Hepatocyte (in vitro differentiated cells): ENCODE measurements around the gene NXN. TPM values are rescaled to one million over a fixed set of nuclear protein-coding genes. Genes with fewer than 3 reads are reported as not detected.
"Not testable (repeated sequence)": the region's sequence is repeated elsewhere in the genome, so short reads cannot be mapped to it uniquely, and the experiment has no call there.

ENCODE experiments used
- DNase-seq: peaks from one replicate; pipeline ENCODE4 v3.0.0-alpha.2; 2016; ENCODE audit warnings: low spot score
- H2AFZ ChIP-seq: fragments of 200-600 bp; sonication (generic); 2 replicates; pipeline ENCODE4 v1.6.0; 2016; ENCODE audit warnings: antibody characterized with exemption, mild to moderate bottlenecking
- H3K27ac ChIP-seq: fragments of 200-600 bp; sonication (generic); 2 replicates; pipeline ENCODE4 v1.5.1; 2016; ENCODE audit warnings: mild to moderate bottlenecking
- H3K27me3 ChIP-seq: fragments of 200-600 bp; sonication (generic); 2 replicates; pipeline ENCODE4 v1.6.1; 2016
- H3K36me3 ChIP-seq: fragments of 200-600 bp; sonication (generic); replicated peaks from 2 replicates; pipeline ENCODE4 v1.5.1; 2016; ENCODE audit warnings: low read depth; ENCODE audit not compliant: insufficient read depth
- H3K4me1 ChIP-seq: fragments of 200-600 bp; sonication (generic); 2 replicates; pipeline ENCODE4 v1.5.1; 2016; ENCODE audit warnings: mild to moderate bottlenecking, moderate library complexity; ENCODE audit not compliant: insufficient read depth
- H3K4me2 ChIP-seq: fragments of 200-600 bp; sonication (generic); 2 replicates; pipeline ENCODE4 v1.6.0; 2016
- H3K4me3 ChIP-seq: fragments of 200-600 bp; sonication (generic); 2 replicates; pipeline ENCODE4 v1.5.1; 2016; ENCODE audit warnings: mild to moderate bottlenecking
- H3K79me2 ChIP-seq: fragments of 200-600 bp; sonication (generic); 2 replicates; pipeline ENCODE4 v1.6.0; 2017; ENCODE audit warnings: mild to moderate bottlenecking
- H3K9me2 ChIP-seq: fragments of 200-600 bp; sonication (generic); replicated peaks from 2 replicates; pipeline ENCODE4 v1.6.0; 2017; ENCODE audit warnings: mild to moderate bottlenecking; ENCODE audit not compliant: insufficient read depth
- H3K9me3 ChIP-seq: fragments of 200-600 bp; sonication (generic); 2 replicates; pipeline ENCODE4 v1.5.1; 2016; ENCODE audit warnings: low read depth, mild to moderate bottlenecking
- H4K20me1 ChIP-seq: fragments of 200-600 bp; sonication (generic); 2 replicates; pipeline ENCODE4 v1.6.0; 2016; ENCODE audit warnings: mild to moderate bottlenecking; ENCODE audit not compliant: insufficient read depth, poor library complexity, severe bottlenecking
- EZH2 ChIP-seq: fragments of 200-600 bp; sonication (generic); IDR thresholded peaks from 2 replicates; pipeline ENCODE4 v1.6.1; 2016; ENCODE audit warnings: antibody characterized with exemption, mild to moderate bottlenecking, borderline replicate concordance
- EZH2phosphoT487 ChIP-seq: fragments of 200-600 bp; sonication (generic); IDR thresholded peaks from one replicate; pipeline ENCODE4 v1.6.1; 2018; ENCODE audit warnings: antibody characterized with exemption, mild to moderate bottlenecking, low read depth, moderate library complexity; ENCODE audit not compliant: unreplicated experiment, severe bottlenecking
- WGBS: methylation state at CpG from one replicate; pipeline ENCODE4 v1.1.6; 2016; ENCODE audit warnings: low lambda C conversion rate; ENCODE audit errors: missing lambda C conversion rate; 5-methylcytosine and 5-hydroxymethylcytosine counted together
- polyA plus RNA-seq: library from polyadenylated mRNA; unstranded; fragments of >200 nt; fragmentation: Nextera tagmentation; extraction: Ambion mirVana; gene quantifications from 2 replicates; pipeline ENCODE4 v1.2.1, GENCODE V29; 2016
- total RNA-seq: library from RNA; depleted of rRNA; stranded (reverse); fragments of >200 nt; gene quantifications from 2 replicates; pipeline ENCODE4 v1.2.3, GENCODE V29; 2014
- TF ChIP-seq, protein P1 (sequence below): fragments of 200-600 bp; sonication (generic); IDR thresholded peaks from 2 replicates; pipeline ENCODE4 v1.5.1; 2016; ENCODE audit warnings: antibody characterized with exemption, mild to moderate bottlenecking; ENCODE audit not compliant: poor library complexity

Gene NXN
- total and polyA plus RNA-seq, 2 experiments from 2014 or later: 55.0 to 74.1 TPM

- Histone ChIP-seq H3K36me3 (peaks cover 5% of the 10 kb centered on the region), H3K4me1 (no peaks in the 10 kb centered on the region), H2AFZ (no peak overlapping the region), H3K79me2 (no peaks in the 10 kb centered on the region), H3K27ac (no peak overlapping the region), H3K9me3 (no peaks in the 10 kb centered on the region), H3K27me3 (no peaks in the 10 kb centered on the region), H3K4me2 (no peak overlapping the region), H4K20me1 (no peaks in the 10 kb centered on the region), H3K9me2 (no peaks in the 10 kb centered on the region), H3K4me3 (no peak overlapping the region)
- 89% methylated on average over 3 of the region's 3 CpGs for WGBS
- TF ChIP-seq, protein P1, sequence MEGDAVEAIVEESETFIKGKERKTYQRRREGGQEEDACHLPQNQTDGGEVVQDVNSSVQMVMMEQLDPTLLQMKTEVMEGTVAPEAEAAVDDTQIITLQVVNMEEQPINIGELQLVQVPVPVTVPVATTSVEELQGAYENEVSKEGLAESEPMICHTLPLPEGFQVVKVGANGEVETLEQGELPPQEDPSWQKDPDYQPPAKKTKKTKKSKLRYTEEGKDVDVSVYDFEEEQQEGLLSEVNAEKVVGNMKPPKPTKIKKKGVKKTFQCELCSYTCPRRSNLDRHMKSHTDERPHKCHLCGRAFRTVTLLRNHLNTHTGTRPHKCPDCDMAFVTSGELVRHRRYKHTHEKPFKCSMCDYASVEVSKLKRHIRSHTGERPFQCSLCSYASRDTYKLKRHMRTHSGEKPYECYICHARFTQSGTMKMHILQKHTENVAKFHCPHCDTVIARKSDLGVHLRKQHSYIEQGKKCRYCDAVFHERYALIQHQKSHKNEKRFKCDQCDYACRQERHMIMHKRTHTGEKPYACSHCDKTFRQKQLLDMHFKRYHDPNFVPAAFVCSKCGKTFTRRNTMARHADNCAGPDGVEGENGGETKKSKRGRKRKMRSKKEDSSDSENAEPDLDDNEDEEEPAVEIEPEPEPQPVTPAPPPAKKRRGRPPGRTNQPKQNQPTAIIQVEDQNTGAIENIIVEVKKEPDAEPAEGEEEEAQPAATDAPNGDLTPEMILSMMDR: no peak
- TF ChIP-seq EZH2phosphoT487 (no peak), EZH2 (no peak)
- DNase-seq: no peak
Observed at GRCh38 chr17:767076-767475, 212.5 kb downstream of the NXN start.

GRCh38 chr17:760371-760770, 219.2 kb downstream of the NXN start:
- 95% methylated on average over 9 of the region's 9 CpGs for WGBS
- TF ChIP-seq, protein P1: no peak
- TF ChIP-seq EZH2 (no peak), EZH2phosphoT487 (no peak)
- no peaks in the 10 kb centered on the region for H3K36me3 ChIP-seq

GRCh38 chr17:759964-760363, 219.6 kb downstream of the NXN start:
- 88% methylated on average over 5 of the region's 5 CpGs for WGBS
- H4K20me1 ChIP-seq: no peaks in the 10 kb centered on the region
- H3K36me3 ChIP-seq: no peaks in the 10 kb centered on the region

More at GRCh38 chr17:760371-760770, 219.2 kb downstream of the NXN start:
- Histone ChIP-seq H3K4me1 (peaks cover 6% of the 10 kb centered on the region), H3K9me2 (no peaks in the 10 kb centered on the region), H4K20me1 (no peaks in the 10 kb centered on the region), H3K79me2 (no peaks in the 10 kb centered on the region), H3K27ac (no peak overlapping the region), H3K4me3 (no peak overlapping the region), H3K27me3 (no peaks in the 10 kb centered on the region), H2AFZ (no peak overlapping the region), H3K9me3 (no peaks in the 10 kb centered on the region), H3K4me2 (no peak overlapping the region)
- DNase-seq: no peak

GRCh38 chr17:756010-756567, 223.5 kb downstream of the NXN start:
- not testable (repeated sequence) for H3K36me3 ChIP-seq, H3K4me3 ChIP-seq, H3K79me2 ChIP-seq, DNase-seq, H3K4me1 ChIP-seq, H2AFZ ChIP-seq, H4K20me1 ChIP-seq, H3K9me3 ChIP-seq, H3K9me2 ChIP-seq, H3K27me3 ChIP-seq
- H3K27ac ChIP-seq: peak overlapping the region; percentile 89
- H3K4me2 ChIP-seq: peak overlapping the region; percentile 53
- 39% methylated on average over 15 of the region's 15 CpGs for WGBS

More at GRCh38 chr17:759964-760363, 219.6 kb downstream of the NXN start:
- H3K4me1 ChIP-seq: peaks cover 6% of the 10 kb centered on the region
- H3K9me3 ChIP-seq: no peaks in the 10 kb centered on the region
- DNase-seq: no peak
- H3K27ac ChIP-seq: no peak overlapping the region
- TF ChIP-seq EZH2phosphoT487 (no peak), EZH2 (no peak)
- TF ChIP-seq, protein P1: no peak
- H2AFZ ChIP-seq: no peak overlapping the region
- no peaks in the 10 kb centered on the region for H3K9me2 ChIP-seq
- H3K27me3 ChIP-seq: no peaks in the 10 kb centered on the region
- no peak overlapping the region for H3K4me2 ChIP-seq
- H3K79me2 ChIP-seq: no peaks in the 10 kb centered on the region
- no peak overlapping the region for H3K4me3 ChIP-seq

DNA sequence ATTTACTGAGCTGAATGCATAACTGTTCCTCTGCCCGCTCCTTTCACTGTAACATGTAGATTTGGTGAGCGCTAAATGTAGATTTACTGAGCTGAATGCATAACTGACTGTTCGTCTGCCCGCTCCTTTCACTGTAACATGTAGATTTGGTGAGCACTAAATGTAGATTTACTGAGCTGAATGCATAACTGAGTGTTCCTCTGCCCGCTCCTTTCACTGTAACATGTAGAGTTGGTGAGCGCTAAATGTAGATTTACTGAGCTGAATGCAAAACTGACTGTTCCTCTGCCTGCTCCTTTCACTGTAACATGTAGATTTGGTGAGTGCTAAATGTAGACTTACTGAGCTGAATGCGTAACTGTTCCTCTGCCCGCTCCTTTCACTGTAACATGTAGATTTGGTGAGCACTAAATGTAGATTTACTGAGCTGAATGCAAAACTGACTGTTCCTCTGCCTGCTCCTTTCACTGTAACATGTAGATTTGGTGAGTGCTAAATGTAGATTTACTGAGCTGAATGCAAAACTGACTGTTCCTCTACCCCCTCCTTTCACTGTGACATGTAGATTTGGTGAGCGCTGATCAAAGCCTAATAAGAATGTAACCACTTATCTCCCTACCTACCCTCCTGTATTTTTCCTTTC, 224.1 kb downstream of the NXN start:
- peak overlapping the region; percentile 53 for H3K4me2 ChIP-seq
- H3K4me3 ChIP-seq, H2AFZ ChIP-seq, H4K20me1 ChIP-seq, H3K36me3 ChIP-seq, H3K27me3 ChIP-seq, H3K9me3 ChIP-seq, DNase-seq, H3K9me2 ChIP-seq: not testable (repeated sequence)
- H3K4me1 ChIP-seq: peaks cover 13% of the 10 kb centered on the region
- WGBS: 95% methylated on average over 9 of the region's 9 CpGs
- peaks cover 15% of the 10 kb centered on the region for H3K79me2 ChIP-seq
- peak overlapping the region; percentile 89 for H3K27ac ChIP-seq
